T-helper 1 cell treated with Interleukin-12 subunit alpha and Interleukin-12 subunit beta and Interleukin-4 antibody, amounts not matched to agents 30 ng/mL and 1 ng/mL, for 36 hours (primary cell): ENCODE measurements around the gene XXYLT1. TPM values are rescaled to one million over a fixed set of nuclear protein-coding genes. Genes with fewer than 3 reads are reported as not detected.
"Not testable (repeated sequence)": the region's sequence is repeated elsewhere in the genome, so short reads cannot be mapped to it uniquely, and the experiment has no call there.

Source experiments
- intact Hi-C: fragments of 100-400 bp; cut with micrococcal nuclease; formaldehyde crosslinking; loops from one replicate; pipeline ENCODE4 v1.15.1; 2024
- total RNA-seq: library from RNA; stranded (reverse); gene quantifications from 2 replicates; pipeline ENCODE4 v1.2.3, GENCODE V29; 2022

The XXYLT1 gene
- total RNA-seq, 1 donor from 2014 or later = 9.7 TPM

DNA sequence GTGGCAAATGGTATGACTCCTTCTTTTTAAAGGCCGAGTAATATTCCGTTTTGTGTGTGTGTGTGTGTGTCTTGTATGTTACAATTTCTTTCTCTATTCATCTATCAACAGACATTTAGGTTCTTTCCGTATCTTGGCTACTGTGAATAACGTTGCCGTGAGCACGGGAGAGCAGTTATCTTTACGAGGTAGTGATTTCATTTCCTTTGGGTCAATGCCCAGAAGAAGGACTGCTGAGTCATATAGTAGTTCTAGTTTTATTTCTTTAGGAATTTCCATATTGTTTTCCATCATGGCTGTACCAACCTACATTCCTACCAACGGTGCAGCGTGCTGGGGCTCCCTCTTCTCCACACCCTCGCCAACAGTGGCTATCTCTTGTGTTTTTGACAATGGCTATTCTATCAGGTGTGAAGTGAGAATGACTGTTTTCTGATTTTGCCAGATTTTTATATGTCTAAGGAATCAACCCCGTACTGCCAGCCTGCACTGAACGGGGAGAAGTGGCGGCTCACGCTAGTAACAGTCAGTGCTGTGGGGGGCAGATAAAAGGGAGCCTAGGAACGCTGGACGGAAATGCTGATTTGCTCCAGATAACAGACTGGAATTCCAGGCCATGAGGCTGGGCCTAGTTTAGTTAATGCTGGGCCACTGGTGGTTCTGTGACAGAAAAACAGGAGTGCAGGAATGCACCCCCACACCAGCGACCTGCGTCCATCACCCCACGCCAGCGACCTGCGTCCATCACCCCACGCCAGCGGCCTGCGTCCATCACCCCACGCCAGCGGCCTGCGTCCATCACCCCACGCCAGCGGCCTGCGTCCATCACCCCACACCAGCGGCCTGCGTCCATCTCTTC is 168.1 kb downstream of the XXYLT1 start:
- intact Hi-C loops = no loop called here

DNA sequence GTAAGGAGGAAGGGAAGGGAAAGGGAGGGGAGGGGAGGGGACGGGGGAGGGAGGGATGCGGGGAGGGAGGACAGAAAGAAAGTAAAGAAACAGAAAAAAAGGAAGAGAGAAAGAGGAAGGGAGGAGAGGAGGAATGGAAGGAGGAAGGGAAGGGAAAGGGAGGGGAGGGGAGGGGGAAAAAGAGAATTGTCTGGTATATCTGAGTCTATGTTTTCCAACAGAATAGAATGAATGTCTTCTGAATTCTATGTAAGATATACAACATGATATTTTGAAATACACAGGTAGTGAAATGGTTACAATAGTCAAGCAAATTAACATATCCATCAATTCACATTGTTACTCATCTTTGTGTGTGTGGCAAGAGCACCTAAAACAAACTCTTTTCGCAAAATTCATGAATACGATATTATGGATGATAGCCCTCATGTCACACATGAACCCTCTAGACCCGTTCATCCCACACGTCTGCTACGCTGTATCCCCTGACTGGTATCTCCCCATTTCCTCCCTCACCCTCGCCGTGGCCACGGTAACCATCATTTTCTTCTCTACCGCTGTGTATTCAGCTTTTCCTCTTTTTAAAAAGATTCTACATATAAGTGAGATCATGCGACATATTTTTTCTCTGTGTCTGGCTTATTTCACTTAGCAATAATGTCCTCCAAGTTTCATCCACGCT is 168.9 kb downstream of the XXYLT1 start:
- intact Hi-C loops = no loop called here

DNA sequence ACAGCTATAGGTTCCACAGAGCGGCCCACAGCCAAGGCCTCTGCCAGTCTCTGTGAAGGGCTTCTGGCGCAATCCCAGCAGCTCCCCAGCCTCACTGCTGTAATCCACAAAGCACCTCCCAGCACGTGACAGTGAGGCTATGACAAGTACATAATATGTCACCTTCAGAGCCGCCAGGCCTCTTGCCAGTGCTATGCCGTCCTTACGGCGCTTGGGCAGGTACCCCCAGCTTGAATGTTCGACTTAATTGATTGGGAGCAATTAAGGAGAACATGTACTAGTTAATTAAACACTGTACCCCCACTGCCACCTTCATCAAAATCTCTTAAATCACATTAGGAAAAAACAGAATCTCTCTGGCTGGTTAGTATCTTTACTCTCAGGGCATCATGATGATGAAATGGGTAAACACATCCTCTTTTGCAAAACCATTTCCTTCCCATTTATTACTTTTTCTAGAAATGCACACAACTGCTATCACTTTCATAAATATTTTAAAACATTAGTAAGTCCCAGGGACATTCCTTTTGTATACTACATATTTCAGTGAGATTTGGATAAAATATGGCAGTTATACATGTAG is 169.9 kb downstream of the XXYLT1 start:
- intact Hi-C loops = no loop called here

DNA sequence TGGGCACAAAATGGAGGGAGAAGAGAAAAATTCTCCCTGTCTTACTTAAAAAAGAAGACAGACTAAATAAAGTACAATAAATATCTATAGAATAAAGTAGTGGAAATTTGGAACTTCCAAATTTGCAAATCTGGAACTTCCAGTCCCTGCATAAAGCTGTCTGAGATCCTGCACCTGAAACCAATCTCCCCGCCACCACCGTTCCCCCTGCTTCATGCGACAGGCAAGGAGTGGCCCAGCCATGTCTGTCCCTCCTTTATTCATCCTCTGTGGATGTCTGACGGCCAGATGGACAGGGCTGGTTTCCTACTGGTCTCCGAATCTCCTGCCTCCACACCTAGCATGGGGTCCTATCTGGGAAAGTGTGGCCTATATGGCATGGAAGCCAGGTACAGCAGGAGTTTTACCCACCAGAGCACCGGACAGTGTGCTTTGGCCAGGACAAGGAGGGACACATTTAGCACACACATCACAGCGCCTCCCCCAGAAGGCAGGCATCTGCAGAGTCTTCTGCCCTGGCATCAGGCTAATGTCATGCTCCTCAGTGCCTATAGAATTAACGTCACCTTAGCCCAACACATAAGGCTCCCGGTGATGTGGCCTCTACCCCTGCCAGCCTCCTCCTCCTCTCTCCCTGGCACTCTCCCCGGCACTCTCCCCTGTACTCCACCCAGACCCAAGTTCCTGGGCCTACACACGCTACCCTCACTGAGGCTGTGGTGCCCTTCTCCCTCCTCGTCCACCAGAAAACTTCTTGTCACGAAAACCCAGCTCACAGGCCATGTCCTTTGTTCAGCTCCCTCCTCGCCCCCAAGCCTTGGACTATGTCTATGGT is 170.8 kb downstream of the XXYLT1 start:
- intact Hi-C loops = no loop called here

- intact Hi-C loops = no loop called here
These were observed 172.0 kb downstream of the XXYLT1 start for GRCh38 chr3:195098741-195099525.

GRCh38 chr3:195097331-195098255 is 173.4 kb downstream of the XXYLT1 start:
- intact Hi-C loops = no loop called here

DNA sequence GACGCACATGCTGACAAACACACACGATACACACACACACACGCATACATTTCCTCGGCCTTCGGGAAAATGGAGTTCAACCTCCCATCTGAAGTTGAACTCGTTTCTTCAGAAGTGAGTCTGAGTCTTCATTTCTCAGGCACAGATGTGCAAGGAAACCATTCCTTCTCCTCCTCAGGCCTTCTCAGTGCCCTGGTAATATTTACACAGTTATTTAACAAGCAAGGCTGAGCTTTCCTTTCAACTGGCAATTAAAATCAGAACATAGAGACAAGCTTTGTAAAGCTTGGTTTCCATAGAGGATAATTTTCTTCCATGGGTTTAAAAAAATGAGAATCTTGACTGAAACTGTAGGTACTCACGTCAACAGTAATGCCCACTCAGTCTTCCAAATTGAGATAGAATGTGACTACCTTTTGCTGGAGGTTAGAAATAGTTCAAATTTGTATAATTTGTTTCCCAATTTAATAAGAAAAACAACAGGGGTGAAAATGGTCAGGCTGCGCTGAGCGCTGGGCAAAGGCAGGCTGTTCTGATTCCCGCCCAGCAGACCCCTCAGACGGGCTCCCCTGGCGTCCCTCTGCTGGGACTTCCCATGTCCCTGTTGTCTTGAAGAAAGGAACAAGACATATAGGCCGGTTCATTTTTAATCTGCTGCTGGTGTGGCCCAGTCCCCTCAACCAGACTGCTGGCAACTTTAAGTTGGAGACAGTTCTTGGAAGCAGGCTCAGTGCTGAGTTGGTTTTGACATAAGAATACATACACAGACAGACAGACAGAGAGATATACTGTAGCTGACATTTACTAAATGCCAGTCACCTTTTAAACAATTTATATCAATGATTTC is 174.3 kb downstream of the XXYLT1 start:
- intact Hi-C loops = no loop called here

DNA sequence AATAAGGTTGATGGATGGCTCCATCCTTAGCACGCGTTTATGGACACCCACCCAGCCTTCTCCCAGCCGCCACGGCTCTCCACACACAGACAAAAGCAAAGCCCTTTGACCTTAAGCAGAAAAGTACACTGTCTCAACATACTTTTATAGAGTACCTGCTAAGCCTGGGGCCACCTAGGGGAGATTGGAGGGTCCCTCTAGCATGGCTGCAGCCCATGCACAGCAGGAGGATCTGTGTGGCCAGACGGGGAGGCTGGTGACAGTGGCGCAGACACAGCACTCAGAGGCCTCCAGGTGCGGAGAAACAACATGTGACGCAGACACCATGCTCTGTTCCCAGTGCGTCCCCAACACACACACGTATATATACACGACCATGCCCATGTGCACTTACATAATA is 174.9 kb downstream of the XXYLT1 start:
- intact Hi-C loops = no loop called here

- intact Hi-C loops = no loop called here
These were observed 175.3 kb downstream of the XXYLT1 start for GRCh38 chr3:195095704-195096036.

DNA sequence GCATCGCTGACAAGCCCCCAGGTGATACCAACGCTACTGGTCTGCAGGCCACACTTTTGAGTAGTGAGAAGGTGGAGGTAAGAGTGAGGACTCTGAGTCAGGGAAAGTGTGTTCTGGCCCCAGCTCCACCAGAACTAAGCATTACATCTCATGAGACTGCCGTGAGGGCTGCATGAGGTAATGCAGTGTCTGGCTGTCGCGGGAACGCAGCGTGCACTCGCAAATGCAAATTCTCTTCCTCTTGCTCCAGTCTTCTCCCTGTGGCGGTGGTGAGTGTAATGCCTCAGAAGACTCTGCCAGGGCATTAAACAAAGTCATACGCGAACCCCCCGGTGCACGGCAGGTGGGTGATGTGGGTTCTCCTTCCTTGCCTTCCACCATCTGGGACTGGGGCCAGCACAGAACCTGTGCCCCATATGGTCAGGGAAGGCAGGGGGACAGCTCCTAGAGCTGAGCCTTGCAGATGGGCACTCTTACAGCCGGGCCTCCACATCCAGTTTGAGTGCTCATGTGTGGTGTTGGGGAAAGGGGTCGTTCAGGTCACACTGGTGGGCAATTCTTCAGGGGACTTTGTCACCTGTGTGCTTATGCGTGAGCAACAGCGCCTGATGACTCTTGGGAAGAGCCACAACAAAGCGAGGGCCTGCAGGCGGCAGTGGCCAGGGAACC is 175.8 kb downstream of the XXYLT1 start:
- intact Hi-C loops = no loop called here

DNA sequence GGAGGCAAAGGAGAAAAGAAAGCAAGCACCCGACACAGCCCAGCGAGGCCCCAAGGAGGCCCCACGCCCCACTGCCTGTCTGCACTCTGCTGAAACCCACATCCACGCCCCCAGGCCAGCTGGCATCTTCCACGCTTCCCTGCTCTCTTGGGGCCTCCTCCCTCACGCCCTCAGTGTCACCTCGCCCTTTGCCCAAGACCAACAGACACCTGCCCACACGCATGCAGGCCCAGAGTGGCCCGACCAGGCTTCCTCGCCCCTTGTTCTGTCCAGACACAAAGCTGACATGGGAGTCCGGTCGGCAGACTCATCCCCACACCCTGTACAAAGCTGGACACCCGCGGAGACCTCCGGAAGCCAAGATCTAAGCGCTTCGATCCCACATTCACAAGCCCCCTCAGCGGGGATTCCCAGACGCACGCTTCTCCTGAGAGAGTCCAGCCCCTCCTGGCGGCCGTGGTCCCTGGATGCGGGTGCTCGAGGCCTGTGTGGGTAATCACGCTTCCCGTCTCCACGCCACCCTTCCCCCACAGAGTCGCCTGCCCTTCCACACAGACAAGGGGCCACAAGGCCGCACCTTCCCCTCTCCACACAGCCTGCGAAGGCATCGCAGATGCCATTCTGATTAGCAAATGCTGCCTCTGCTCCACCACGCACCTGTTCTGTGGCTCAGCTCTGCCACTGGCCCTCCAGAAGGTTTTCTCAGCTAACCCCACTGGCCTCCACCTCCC is 176.6 kb downstream of the XXYLT1 start:
- intact Hi-C loops = no loop called here

- intact Hi-C loops = no loop called here
These were observed 177.2 kb downstream of the XXYLT1 start for GRCh38 chr3:195093731-195094130.

DNA sequence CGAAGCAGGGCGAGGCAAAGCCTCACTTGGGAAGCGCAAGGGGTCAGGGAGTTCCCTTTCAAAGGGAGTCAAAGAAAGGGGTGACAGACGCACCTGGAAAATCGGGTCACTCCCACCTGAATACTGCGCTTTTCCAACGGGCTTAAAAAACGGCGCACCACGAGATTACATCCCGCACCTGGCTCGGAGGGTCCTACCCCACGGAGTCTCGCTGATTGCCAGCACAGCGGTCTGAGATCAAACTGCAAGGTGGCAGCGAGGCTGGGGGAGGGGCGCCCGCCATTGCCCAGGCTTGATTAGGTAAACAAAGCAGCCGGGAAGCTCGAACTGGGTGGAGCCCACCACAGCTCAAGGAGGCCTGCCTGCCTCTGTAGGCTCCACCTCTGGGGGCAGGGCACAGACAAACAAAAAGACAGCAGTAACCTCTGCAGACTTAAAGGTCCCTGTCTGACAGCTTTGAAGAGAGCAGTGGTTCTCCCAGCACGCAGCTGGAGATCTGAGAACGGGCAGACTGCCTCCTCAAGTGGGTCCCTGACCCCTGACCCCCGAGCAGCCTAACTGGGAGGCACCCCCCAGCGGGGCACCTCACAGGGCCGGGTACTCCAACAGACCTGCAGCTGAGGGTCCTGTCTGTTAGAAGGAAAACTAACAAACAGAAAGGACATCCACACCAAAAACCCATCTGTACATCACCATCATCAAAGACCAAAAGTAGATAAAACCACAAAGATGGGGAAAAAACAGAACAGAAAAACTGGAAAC is 182.9 kb downstream of the XXYLT1 start:
- intact Hi-C loops = not testable (repeated sequence)

GRCh38 chr3:195087328-195087727 is 183.6 kb downstream of the XXYLT1 start:
- intact Hi-C loops = no loop called here

GRCh38 chr3:195086885-195087284 is 184.1 kb downstream of the XXYLT1 start:
- intact Hi-C loops = no loop called here

- intact Hi-C loops = no loop called here
These were observed 184.6 kb downstream of the XXYLT1 start for GRCh38 chr3:195086341-195086740.
